EH (cell line): ENCODE measurements around the gene LETM1.

ENCODE experiments used
- DNase-seq: peaks from one replicate; pipeline ENCODE4 v3.0.0-alpha.2; 2015; ENCODE audit warnings: low read depth

Gene LETM1

DNA sequence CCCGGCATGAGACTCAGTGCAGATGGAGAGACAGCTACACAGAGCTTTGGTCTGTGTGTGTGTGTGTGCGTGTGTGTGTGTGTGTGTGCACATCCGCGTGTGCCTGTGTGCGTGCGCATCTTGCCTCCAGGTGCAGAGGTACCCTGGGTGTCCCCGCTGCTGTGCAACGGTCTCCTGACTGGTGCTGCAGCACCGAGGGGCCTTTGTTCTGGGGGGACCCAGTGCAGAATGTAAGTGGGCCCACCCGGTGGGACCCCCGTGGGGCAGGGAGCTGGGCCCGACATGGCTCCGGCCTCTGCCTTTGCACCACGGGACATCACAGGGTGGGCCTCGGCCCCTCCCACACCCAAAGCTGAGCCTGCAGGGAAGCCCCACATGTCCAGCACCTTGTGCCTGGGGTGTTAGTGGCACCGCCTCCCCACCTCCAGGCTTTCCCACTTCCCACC lies 48.6 kb downstream of the LETM1 start:
- DNase-seq: no peak

DNA sequence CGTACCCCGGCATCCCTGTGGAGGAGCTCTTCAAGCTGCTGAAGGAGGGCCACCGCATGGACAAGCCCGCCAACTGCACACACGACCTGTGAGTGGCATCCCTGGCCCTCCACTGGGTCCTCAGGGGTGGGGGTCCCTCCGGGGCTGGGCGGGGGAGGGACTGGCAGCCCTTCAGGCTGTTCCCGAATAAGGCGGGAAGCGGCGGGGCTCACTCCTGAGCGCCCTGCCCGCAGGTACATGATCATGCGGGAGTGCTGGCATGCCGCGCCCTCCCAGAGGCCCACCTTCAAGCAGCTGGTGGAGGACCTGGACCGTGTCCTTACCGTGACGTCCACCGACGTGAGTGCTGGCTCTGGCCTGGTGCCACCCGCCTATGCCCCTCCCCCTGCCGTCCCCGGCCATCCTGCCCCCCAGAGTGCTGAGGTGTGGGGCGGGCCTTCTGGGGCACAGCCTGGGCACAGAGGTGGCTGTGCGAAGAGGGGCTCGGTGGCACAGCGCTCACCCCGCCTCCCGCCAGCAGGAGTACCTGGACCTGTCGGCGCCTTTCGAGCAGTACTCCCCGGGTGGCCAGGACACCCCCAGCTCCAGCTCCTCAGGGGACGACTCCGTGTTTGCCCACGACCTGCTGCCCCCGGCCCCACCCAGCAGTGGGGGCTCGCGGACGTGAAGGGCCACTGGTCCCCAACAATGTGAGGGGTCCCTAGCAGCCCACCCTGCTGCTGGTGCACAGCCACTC lies 49.2 kb downstream of the LETM1 start:
- no peak for DNase-seq

DNA sequence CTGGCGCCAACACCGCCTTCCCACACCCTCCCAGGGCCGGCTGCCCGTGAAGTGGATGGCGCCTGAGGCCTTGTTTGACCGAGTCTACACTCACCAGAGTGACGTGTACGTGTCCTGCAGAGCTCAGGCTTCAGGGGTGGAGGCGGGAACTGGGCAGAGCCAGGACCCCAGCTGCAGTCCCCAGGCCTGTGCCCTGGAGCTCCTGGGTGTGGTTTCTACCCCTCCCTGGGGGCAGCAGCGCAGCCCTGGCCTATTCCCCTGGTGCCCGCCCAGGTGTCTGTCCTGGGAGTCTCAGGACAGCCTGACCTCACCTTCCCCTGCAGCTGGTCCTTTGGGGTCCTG lies 49.8 kb downstream of the LETM1 start:
- no peak for DNase-seq

DNA sequence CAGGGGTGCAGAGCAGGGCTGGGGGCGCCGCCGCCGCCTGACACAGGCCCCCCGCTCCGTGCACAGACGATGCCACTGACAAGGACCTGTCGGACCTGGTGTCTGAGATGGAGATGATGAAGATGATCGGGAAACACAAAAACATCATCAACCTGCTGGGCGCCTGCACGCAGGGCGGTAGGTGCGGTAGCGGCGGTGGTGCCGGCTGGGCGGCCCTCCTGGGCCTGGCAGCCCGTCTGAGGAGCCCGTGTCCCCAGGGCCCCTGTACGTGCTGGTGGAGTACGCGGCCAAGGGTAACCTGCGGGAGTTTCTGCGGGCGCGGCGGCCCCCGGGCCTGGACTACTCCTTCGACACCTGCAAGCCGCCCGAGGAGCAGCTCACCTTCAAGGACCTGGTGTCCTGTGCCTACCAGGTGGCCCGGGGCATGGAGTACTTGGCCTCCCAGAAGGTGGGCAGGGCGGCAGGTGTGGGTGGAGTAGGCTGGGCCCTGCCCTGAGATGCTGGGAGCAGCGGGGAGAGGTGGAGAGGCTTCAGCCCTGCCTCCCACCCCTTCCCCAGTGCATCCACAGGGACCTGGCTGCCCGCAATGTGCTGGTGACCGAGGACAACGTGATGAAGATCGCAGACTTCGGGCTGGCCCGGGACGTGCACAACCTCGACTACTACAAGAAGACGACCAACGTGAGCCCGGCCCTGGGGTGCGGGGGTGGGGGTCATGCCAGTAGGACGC lies 50.3 kb downstream of the LETM1 start:
- DNase-seq: no peak

DNA sequence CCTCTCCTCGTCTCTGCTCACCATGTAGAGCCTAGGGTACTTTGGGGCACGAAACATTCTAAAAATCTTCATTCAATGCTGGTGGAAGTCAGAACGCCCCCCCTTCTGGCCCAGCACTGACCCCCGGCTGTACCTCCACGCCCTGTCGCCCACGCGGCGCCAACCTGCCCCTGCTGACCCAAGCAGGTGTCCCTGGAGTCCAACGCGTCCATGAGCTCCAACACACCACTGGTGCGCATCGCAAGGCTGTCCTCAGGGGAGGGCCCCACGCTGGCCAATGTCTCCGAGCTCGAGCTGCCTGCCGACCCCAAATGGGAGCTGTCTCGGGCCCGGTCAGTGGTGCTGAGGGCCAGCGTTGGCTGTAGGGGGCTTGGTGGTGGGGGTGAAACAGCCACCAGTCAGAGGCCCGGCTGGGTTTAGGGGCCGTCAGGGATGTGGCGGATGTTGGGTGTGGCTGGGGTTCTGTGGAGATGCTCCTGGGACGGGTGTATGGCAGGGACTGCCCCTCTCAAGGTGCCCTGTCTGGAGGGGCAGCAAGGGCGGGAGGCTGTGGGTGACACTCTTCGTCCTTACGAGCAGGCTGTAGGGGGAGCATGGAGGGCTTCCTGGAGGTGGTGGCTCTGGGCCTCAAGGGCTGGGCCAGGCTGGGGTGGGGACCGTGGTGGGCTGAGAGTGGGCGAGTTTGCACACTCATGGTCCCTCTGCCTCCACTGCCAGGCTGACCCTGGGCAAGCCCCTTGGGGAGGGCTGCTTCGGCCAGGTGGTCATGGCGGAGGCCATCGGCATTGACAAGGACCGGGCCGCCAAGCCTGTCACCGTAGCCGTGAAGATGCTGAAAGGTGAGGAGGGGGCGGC lies 51.1 kb downstream of the LETM1 start:
- no peak for DNase-seq

DNA sequence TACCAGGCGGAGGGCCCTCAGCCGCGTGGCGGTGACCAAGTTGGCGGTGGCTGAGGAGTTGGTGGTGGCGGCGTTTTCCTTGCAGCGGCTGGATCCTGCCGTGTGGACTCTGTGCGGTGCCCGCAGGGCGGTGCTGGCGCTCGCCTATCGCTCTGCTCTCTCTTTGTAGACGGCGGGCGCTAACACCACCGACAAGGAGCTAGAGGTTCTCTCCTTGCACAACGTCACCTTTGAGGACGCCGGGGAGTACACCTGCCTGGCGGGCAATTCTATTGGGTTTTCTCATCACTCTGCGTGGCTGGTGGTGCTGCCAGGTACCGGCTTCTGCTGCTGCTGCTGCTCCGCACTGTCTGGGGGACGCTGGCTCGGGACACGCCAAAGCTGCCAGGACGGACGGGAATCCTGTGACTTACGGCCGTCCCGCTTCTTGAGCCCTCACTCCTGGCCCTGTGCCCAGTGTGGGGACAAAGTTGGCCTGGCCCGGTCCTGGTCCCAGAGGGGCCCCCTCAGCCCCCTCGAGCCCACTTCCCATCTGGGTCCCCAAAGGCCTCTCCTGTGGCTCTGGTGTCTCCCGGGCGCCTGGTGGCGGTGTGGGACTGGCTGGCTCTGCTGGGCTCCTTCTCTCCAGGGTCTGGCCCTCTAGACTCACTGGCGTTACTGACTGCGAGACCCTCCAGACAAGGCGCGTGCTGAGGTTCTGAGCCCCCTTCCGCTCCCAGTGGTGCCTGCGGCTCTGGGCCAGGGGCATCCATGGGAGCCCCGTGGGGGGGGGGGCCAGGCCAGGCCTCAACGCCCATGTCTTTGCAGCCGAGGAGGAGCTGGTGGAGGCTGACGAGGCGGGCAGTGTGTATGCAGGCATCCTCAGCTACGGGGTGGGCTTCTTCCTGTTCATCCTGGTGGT lies 52.2 kb downstream of the LETM1 start:
- no peak for DNase-seq

DNA sequence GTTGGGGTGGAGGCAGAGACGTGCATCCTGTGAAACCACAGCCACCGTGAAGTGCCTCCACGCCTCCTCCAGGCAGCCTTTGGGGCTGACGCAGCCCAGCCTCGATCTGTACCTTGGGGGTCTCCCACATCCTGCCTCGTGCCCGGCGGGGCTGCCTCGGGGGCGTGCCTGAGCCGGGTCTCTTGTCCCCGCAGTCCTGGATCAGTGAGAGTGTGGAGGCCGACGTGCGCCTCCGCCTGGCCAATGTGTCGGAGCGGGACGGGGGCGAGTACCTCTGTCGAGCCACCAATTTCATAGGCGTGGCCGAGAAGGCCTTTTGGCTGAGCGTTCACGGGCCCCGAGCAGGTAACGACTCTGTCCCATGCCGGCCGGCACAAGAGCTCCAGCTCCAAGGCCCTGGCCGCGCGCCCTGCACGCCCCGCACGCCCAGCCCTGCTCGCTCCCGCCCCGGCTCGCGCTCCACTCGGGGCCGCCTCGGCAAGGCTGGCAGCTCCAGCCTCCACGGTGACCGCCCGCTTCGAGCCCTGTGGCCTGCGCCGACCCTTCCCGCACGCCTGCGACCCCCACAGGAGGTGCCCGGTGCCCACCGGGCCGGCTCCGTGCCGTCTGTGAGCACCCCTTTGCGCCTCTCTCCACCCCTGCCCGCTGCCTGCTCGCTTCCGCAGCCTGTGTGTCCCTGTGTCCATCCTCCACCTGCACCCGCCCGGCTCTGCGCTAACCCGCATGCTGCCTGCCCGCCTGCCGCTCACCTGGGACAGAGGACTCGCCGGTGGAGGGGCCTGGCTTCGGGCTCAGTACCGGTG lies 53.0 kb downstream of the LETM1 start:
- no peak for DNase-seq

DNA sequence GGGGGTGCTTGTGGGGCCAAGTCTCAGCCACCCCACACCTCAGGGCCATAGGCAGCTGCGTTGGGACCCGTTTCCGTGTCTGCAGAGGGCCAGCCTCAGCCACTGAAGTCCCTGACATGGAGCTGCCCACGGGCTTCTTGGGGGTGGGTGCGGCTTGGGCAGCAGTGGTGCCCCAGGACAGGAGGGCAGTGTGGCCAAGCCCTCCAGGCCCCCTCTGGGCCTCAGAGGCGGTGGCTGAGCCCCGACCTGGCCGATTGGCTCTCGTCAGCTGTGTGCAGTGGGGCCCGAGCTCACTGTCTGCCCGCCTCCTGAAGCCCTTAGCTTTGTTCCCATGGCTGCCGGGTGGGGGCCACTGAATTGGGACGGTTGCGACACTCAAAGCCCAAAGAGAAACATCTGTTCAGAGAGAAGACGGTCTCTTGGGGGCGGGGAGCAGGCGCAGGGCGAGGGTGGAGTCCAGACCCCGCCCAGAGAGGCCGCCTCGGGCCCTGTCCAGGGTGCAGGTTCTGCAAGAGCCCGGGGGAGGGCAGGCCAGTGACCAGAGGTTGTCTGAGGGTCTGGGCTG lies 53.7 kb downstream of the LETM1 start:
- no peak for DNase-seq

DNA sequence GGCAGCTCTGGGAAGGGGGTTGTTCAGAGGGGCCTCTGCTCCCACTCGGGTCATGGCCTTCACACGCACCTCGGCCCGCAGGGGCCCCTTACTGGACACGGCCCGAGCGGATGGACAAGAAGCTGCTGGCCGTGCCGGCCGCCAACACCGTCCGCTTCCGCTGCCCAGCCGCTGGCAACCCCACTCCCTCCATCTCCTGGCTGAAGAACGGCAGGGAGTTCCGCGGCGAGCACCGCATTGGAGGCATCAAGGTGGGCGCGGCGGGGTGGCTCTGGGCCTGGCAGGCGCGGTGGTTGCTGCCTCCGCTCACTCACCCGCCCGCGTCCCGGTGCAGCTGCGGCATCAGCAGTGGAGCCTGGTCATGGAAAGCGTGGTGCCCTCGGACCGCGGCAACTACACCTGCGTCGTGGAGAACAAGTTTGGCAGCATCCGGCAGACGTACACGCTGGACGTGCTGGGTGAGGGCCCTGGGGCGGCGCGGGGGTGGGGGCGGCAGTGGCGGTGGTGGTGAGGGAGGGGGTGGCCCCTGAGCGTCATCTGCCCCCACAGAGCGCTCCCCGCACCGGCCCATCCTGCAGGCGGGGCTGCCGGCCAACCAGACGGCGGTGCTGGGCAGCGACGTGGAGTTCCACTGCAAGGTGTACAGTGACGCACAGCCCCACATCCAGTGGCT lies 54.5 kb downstream of the LETM1 start:
- no peak for DNase-seq

DNA sequence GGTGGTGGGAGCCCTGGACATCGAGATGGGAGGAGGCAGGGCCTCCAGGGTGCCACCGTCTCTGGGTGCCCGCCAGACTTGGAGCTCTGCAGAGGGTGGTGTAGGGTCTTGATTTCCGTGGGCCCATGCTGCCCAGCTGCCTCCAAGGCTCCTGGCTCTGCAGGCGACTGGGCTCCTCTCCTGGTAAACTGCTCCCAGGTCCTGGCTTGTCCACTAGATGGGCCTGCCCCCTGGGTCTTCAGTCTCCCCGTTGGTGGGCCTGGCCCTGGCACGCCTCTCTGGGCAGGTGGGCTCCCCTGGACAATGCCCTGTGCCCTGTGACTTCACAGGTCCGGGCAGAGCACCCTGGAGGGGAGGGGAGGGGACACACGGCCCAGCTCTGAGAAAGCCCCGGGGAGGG lies 55.2 kb downstream of the LETM1 start:
- DNase-seq: no peak

DNA sequence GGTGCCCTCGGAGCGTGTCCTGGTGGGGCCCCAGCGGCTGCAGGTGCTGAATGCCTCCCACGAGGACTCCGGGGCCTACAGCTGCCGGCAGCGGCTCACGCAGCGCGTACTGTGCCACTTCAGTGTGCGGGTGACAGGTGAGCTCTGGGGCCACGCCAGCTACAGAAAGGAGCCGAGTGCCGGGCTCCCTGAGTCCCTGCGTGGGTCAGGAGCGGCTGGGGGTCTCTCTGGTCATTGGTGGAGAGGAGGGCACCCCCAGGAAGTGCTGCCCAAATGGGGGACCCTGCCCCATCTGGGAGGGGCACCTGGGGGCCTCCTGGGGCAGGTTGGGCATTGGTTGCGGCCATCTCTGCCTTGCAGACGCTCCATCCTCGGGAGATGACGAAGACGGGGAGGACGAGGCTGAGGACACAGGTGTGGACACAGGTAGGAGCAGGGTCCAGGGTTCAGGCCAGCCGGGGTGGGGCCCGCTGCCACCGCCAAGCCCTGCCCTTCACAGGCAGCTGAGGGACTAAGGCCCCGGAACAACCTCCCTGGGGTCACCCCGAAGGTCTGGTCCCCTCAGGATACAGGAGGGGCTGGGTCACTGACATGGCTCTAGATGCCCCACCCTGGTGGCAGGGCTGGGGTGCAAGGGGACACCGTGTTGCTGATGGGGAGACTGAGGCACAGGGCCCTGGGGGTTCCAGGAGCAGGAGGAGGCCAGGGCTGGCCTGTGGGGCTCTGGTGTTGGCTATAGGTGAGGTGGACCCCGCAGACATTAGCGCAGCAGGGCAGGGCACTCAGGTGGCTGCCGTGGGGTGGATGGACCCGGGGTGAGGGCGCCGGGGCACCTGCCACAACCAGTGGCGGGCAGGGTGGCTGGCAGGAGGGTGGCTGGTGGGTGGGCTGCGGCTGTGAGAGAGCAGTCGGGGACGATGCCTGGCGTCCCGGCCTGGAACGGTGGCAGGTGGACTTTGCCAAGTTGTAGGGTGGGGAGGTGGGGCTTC lies 56.3 kb downstream of the LETM1 start:
- no peak for DNase-seq

DNA sequence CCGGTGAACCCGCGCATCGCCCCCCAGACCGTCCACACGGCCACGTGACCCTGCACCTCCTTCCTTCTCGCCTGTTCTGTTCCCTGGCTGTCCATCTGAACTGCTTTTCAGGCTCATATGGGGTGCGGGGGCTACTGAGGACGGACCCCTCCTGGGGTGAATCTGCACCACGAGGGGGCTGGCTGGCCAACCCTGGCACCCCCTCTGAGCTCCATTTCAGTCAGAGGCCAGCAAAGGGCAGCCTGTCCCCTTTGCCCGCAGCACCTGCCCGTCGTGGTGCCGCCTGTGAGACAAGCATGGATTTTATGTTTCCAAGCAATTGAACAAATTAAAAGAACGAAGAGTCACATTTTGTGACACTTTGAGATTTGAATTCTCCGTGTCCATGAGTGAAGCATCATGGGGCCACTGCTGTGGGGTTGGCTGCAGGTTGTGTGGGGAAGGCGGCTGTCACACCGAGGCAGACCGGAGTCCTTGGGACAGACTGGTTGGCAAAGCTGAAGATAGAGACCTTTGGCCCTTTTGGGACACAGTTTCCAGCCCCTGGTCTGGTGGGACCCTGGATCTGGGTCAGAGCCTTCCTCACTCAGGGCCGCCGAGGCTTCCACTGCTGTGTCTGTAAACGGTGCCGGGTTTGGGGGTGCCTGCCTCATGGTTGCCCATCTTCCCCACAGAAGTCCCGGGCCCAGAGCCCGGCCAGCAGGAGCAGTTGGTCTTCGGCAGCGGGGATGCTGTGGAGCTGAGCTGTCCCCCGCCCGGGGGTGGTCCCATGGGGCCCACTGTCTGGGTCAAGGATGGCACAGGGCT lies 57.2 kb downstream of the LETM1 start:
- no peak for DNase-seq

DNA sequence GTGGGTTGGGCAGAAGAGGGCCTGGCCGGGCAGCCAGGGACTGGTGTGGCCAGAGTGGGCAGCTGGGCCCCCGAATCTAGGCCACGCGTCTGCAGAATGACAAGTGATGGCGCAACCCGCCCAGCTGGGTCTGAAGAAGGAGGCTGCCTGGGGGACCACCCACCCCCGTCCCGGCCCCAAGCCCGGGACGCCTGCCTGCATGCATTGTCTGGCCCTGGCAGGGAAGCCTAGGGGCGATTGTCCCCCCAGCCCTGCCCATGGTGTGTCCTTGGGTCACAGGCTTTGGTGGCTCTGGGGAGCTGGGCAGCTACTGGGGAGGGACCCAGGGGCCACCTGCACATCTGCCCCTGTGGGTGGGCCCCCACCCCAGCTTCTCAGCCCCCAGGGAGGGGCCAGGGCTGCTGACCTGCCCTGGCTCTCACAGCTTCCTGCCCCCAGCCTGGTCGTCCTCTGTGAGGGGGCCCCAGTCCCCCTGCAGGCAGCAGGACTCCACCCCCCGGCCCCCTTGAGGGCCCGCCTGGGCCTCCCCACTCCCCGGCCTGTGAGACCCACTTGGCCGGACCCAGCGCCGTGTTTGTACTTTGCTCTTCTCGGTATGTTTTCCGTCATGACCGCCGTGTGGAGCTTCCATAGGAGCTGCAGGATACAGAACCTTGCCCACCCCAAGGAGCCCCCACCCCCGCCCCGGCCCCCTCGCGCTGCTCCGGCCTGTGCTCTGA lies 57.9 kb downstream of the LETM1 start:
- DNase-seq: no peak

DNA sequence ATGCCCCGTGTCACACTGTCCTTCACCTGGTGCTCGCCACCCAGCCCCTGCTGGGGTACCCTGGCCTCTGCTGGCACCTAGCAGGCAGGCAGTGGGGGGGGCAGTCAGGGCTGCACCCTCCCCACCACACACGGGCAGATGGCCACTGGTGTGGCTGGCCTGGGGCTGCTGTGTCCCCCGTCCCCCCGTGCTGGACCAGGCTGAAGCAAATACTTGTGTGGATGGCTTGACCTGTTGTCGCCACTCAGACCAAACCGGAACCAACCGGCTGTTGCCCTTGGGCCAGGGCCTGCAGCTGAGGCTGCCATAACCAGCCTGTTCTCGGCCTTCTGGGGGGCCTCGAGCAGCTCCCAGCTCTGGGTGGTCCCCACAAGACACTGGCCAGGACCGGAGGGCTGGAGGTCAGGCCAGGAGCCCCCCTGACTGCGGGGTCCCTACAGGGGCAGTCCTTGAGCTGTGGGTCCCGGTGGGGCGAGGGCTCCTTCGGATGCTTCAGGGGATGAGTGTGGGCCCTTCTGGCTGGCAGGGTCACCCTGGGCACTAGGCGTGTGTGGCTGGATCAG lies 58.6 kb downstream of the LETM1 start:
- no peak for DNase-seq

DNA sequence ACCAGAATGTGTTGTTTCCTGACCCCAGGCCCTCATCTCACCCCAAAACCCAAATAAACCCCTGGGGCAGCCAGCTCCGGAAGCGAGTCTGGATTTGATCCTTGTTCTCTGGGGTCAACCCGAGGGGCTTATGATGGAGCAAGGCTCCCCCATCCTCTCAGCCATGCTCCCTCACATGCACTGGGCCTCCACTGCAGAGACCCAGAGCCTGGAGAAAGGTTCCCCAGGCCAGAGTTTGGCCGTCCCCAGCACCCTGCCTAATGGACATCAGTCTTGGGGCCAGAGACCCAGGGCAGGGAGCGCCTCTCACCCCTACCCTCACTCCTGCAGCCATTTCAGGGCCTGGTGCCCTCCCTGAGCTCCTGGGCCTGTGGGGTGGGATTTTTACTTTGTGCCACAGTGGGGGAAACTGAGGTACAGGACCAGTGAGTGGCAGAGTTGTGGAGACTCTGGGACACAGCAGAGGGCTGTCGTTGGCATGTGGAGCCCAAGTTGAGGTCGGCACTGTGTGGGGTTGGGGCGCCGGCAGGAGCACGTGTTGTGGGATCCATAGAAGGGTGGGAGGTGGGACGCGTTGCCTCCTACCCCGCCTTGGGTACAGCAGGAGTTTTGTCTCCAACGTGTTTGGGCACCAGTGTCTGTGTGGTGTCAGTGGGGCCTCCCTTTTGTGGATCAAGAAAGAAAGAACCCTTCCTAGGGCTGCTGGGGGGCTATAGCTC lies 59.3 kb downstream of the LETM1 start:
- DNase-seq: no peak
